GM23338 (cell line): Measurements from ENCODE around the gene RNU6-9.

Source experiments
- CTCF ChIP-seq, 2 experiments: fragments of 200-600 bp in 1 of 2; sonication (generic) in 1 of 2; conservative IDR thresholded peaks; 2 replicates each; pipeline versions ENCODE4 v1.5.1 to v1.6.1; 2016 to 2017; ENCODE audit warnings: antibody characterized with exemption in 2 of 2, low read depth in 2 of 2, mild to moderate bottlenecking in 2 of 2, moderate library complexity in 1 of 2
- ETS1 ChIP-seq: IDR thresholded peaks from 2 replicates; pipeline ENCODE4 v1.6.1; 2016; ENCODE audit warnings: antibody characterized with exemption
- EZH2 ChIP-seq: fragments of 200-600 bp; sonication (generic); IDR thresholded peaks from one replicate; pipeline ENCODE4 v1.8.0; 2017; ENCODE audit warnings: antibody characterized with exemption, mild to moderate bottlenecking, low read depth; ENCODE audit not compliant: unreplicated experiment
- EZH2phosphoT487 ChIP-seq: fragments of 200-600 bp; sonication (generic); IDR thresholded peaks from one replicate; pipeline ENCODE4 v1.8.1; 2018; ENCODE audit warnings: antibody characterized with exemption; ENCODE audit not compliant: unreplicated experiment
- JUNB ChIP-seq: IDR thresholded peaks from one replicate; pipeline ENCODE4 v1.6.1; 2016; ENCODE audit warnings: antibody characterized with exemption; ENCODE audit not compliant: unreplicated experiment
- POLR2AphosphoS5 ChIP-seq: IDR thresholded peaks from 2 replicates; pipeline ENCODE4 v1.6.1; 2016; ENCODE audit warnings: antibody characterized with exemption, low read depth
- REST ChIP-seq: IDR thresholded peaks from one replicate; pipeline ENCODE4 v1.6.1; 2018; ENCODE audit warnings: antibody characterized with exemption; ENCODE audit not compliant: unreplicated experiment
- ZNF114 ChIP-seq: fragments of 250-450 bp; sonication (Bioruptor Pico); IDR thresholded peaks from 2 replicates; pipeline ENCODE4 v1.5.0; 2020; ENCODE audit warnings: mild to moderate bottlenecking, moderate library complexity
- ZNF331 ChIP-seq: fragments of 250-450 bp; sonication (Bioruptor Pico); IDR thresholded peaks from 2 replicates; pipeline ENCODE4 v1.5.0; 2020; ENCODE audit warnings: low read depth, mild to moderate bottlenecking, moderate library complexity

GRCh38 chr19:939922-940321, 46.6 kb downstream of the RNU6-9 start:
- TF ChIP-seq EZH2phosphoT487, result no peak
- TF ChIP-seq CTCF (conservative IDR thresholded peaks at IDR 0.05; ENCODE audit: low read depth in 2 of 2), result no peak
- no peak for TF ChIP-seq REST
- no peak for TF ChIP-seq POLR2AphosphoS5
- TF ChIP-seq EZH2, result no peak
- no peak for TF ChIP-seq JUNB
- no peak for TF ChIP-seq ETS1
- no peak for TF ChIP-seq ZNF331 (CRISPR knock-in tag)
- TF ChIP-seq ZNF114 (CRISPR knock-in tag), result no peak
